ENCODE results near the gene MALSU1. TPM values are rescaled to one million over a fixed set of nuclear protein-coding genes. Genes with fewer than 3 reads are reported as not detected.
"Not testable (repeated sequence)": the region's sequence is repeated elsewhere in the genome, so short reads cannot be mapped to it uniquely, and the experiment has no call there.

The MALSU1 gene
- total RNA-seq, 1 donor from 2014 or later, result 40.9 TPM

GRCh38 chr7:23306936-23307521, 7.9 kb downstream of the MALSU1 start:
- Mint-ChIP-seq H3K36me3 (ENCODE audit: low read depth) (peaks cover 31% of the 10 kb centered on the region), H3K4me3 (ENCODE audit: unreplicated experiment) (no peak overlapping the region), H3K4me1 (ENCODE audit: low read depth) (peaks cover 23% of the 10 kb centered on the region), H3K27ac (ENCODE audit: unreplicated experiment) (no peak overlapping the region), H3K27me3 (ENCODE audit: low read depth) (no peaks in the 10 kb centered on the region), H3K9me3 (ENCODE audit: low read depth) (no peaks in the 10 kb centered on the region)
- TF ChIP-seq CTCF (IDR thresholded peaks at IDR 0.05), result no peak
- no peak for DNase-seq (ENCODE audit: low spot score)

- Mint-ChIP-seq H3K4me1 (ENCODE audit: low read depth) (peaks cover 14% of the 10 kb centered on the region), H3K27me3 (ENCODE audit: low read depth) (no peaks in the 10 kb centered on the region), H3K27ac (ENCODE audit: unreplicated experiment) (no peak overlapping the region), H3K9me3 (ENCODE audit: low read depth) (no peaks in the 10 kb centered on the region), H3K4me3 (ENCODE audit: unreplicated experiment) (no peak overlapping the region), H3K36me3 (ENCODE audit: low read depth) (peaks cover 35% of the 10 kb centered on the region)
- no peak for DNase-seq (ENCODE audit: low spot score)
- no peak for TF ChIP-seq CTCF (IDR thresholded peaks at IDR 0.05)
Observed at GRCh38 chr7:23308754-23309153, 9.6 kb downstream of the MALSU1 start.

GRCh38 chr7:23312141-23312540, 13.0 kb downstream of the MALSU1 start:
- H3K9me3 Mint-ChIP-seq (ENCODE audit: low read depth); H3K4me3 Mint-ChIP-seq (ENCODE audit: unreplicated experiment); H3K27me3 Mint-ChIP-seq (ENCODE audit: low read depth); H3K27ac Mint-ChIP-seq (ENCODE audit: unreplicated experiment); DNase-seq (ENCODE audit: low spot score): not testable (repeated sequence)
- H3K36me3 Mint-ChIP-seq (ENCODE audit: low read depth), result peaks cover 33% of the 10 kb centered on the region
- peaks cover 11% of the 10 kb centered on the region for H3K4me1 Mint-ChIP-seq (ENCODE audit: low read depth)

GRCh38 chr7:23315366-23315765, 16.2 kb downstream of the MALSU1 start:
- H3K27ac Mint-ChIP-seq (ENCODE audit: unreplicated experiment), result no peak overlapping the region
- peaks cover 27% of the 10 kb centered on the region for H3K36me3 Mint-ChIP-seq (ENCODE audit: low read depth)

GRCh38 chr7:23331132-23331531, 32.0 kb downstream of the MALSU1 start:
- peaks cover 48% of the 10 kb centered on the region for H3K4me1 Mint-ChIP-seq (ENCODE audit: low read depth)
- DNase-seq (ENCODE audit: low spot score), result no peak
- H3K4me3 Mint-ChIP-seq (ENCODE audit: unreplicated experiment), result no peak overlapping the region
- peaks cover 17% of the 10 kb centered on the region for H3K36me3 Mint-ChIP-seq (ENCODE audit: low read depth)
- no peak for TF ChIP-seq CTCF (IDR thresholded peaks at IDR 0.05)
- H3K9me3 Mint-ChIP-seq (ENCODE audit: low read depth), result no peaks in the 10 kb centered on the region
- H3K27ac Mint-ChIP-seq (ENCODE audit: unreplicated experiment), result peak overlapping the region; percentile 91
- no peaks in the 10 kb centered on the region for H3K27me3 Mint-ChIP-seq (ENCODE audit: low read depth)

More at GRCh38 chr7:23315366-23315765, 16.2 kb downstream of the MALSU1 start:
- no peak for DNase-seq (ENCODE audit: low spot score)
- H3K27me3 Mint-ChIP-seq (ENCODE audit: low read depth), result no peaks in the 10 kb centered on the region
- peaks cover 11% of the 10 kb centered on the region for H3K4me1 Mint-ChIP-seq (ENCODE audit: low read depth)
- no peak overlapping the region for H3K4me3 Mint-ChIP-seq (ENCODE audit: unreplicated experiment)
- H3K9me3 Mint-ChIP-seq (ENCODE audit: low read depth), result no peaks in the 10 kb centered on the region
- TF ChIP-seq CTCF (IDR thresholded peaks at IDR 0.05), result no peak

- peaks cover under 1% of the 10 kb centered on the region for H3K9me3 Mint-ChIP-seq (ENCODE audit: low read depth)
- no peak for TF ChIP-seq CTCF (IDR thresholded peaks at IDR 0.05)
- no peak for DNase-seq (ENCODE audit: low spot score)
- H3K36me3 Mint-ChIP-seq (ENCODE audit: low read depth), result peaks cover 15% of the 10 kb centered on the region
- no peaks in the 10 kb centered on the region for H3K27me3 Mint-ChIP-seq (ENCODE audit: low read depth)
- H3K27ac Mint-ChIP-seq (ENCODE audit: unreplicated experiment), result peak overlapping the region; percentile 91
- no peak overlapping the region for H3K4me3 Mint-ChIP-seq (ENCODE audit: unreplicated experiment)
- peaks cover 59% of the 10 kb centered on the region for H3K4me1 Mint-ChIP-seq (ENCODE audit: low read depth)
Observed at GRCh38 chr7:23332193-23332592, 33.1 kb downstream of the MALSU1 start.

Data from chondrocyte (in vitro differentiated cells).